GM18508 (cell line): ENCODE measurements around the gene CTDSPL2.
"Not testable (repeated sequence)": the region's sequence is repeated elsewhere in the genome, so short reads cannot be mapped to it uniquely, and the experiment has no call there.

Source experiments
- ATAC-seq: cut with Tn5 transposase; IDR thresholded peaks from one replicate; pipeline ENCODE4 v1.9.1; 2021; ENCODE audit warnings: moderate number of reproducible peaks; ENCODE audit not compliant: insufficient read depth, unreplicated experiment

CTDSPL2 gene

DNA sequence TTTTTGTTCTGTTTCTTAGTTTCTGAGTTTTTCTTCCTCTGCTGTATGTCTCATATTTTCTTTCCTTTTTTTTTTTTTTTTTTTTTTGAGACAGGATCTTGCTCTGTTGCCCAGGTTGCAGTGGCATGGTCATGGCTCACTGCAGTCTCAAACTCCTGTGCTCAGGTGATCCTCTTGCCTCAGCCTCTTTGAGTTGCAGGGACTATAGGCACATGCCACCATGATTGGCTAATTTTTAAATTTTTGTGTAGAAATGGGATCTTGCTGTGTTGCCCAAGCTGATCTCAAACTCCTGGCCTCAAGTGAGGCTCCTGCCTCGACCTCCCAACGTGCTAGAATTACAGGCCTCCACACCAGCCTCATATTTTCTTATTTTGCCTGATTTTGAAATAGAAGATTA, 51.9 kb downstream of the CTDSPL2 start:
- no peak for ATAC-seq

DNA sequence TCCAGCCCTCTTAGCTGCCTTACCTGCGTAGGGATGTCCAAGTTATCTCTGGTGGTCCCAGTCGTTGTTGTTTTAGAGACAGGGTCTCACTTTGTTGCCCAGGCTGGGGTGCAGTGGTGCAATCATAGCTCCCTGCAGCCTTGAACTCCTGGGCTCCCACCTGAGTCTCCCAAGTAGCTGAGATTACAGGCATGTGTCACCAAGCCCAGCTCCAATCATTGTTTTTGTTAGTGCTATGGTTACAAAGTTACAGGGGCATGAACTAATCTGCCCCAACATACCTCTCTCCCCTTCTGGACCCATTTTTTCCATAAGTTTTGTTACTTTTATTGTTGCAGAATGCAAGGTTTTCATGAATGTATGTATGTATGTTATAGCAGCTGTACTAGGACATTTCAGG, 54.7 kb downstream of the CTDSPL2 start:
- ATAC-seq: no peak

DNA sequence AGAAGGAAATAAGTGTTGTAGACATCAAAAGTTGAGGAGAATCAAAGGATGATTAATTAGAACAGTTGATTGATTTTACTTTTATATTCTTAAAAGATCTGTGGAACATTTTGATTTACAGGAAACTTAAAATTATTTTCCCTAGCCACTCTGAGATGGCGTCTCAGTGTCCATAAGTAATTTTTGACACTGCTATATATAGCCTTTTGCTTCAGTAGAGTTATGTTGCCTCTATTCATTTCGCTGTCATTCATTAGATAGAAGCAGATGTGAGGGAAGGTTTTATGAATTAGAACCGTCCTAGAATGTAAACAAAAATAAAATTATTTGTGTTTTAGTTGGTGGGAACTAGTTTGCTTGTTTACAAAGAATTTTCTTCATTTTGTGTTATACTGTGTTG, 58.5 kb downstream of the CTDSPL2 start:
- no peak for ATAC-seq

DNA sequence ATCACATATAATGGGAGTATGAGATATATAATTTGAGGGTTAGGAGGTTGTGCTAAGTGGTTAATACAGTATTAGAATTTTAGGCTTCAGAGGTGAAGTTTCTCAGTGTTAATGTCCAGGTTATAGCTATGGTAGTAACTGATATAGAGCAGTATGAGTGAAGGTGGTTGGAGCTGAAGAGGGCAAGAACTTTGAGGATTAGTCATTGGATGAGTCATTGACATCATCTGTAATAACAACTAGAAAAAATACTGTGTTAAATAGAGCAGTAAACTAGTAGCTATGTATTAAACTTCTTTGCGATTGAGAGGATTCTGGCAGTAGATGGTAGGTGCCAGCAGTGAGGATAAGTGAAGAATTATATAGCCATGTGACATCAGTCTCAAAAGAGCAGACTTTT, 62.0 kb downstream of the CTDSPL2 start:
- no peak for ATAC-seq

DNA sequence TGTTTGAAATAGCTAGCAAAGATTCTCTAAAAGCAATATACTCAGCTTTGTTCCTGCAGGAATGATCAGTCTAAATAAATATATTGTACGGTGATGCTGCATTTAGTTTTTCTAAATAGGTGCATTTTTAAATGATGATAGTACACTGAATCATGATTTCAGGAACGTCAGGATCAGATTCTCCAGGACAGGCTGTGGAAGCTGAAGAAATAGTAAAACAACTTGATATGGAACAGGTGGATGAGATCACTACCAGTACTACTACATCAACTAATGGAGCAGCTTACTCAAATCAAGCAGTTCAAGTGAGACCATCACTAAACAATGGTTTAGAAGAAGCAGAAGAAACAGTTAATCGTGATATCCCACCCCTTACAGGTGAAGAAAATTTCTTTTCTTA, 63.2 kb downstream of the CTDSPL2 start:
- no peak for ATAC-seq

DNA sequence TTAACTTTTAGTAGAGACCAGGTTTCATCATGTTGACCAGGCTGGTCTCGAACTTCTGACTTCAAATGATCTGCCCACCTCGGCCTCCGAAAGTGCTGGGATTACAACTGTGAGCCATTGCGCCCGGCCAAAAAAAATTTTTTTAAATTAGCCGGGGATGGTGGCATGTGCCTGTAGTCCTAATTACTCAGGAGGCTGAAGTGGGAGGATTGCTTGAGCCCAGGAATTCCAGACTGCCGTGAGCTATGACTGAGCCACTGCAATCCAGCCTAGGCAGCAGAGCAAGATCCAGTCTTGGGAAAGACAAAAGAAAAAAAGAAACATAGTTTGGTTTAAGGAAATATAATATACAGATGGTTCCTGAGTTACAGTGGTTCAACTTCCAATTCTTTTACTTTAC, 64.6 kb downstream of the CTDSPL2 start:
- ATAC-seq: no peak

DNA sequence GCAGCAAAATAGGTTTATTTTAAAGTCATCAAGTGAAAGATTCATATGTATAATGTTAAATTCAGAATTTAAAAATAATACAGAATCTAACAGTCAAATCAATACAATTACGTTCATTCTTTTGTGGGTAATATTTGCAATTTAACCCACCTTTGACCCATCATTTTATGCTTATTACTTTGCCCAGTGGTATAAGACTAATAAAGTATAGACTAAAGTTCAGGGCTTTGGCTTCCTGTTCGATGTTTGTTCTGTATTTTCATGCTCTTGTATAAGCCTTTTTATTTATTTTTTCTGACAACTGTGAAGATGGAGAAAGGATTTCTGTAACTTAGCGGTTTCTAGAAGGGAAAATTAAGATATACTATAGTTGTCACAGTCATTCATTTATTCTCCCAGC, 65.2 kb downstream of the CTDSPL2 start:
- ATAC-seq: no peak

DNA sequence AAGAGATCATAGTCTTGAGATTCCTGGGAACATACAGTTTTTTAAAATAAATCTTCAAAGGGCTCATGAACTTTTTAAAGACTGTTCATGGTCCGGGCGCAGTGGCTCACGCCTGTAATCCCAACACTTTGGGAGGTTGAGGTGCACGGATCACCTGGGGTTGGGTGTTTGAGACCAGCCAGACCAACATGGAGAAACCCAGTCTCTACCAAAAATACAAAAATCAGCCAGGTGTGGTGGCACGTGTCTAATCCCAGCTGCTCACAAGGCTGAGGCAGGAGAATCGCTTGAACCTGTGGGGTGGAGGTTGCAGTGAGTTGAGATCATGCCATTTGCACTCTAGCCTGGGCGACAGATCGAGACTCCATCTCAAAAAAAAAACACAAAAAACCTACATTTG, 68.1 kb downstream of the CTDSPL2 start:
- no peak for ATAC-seq

DNA sequence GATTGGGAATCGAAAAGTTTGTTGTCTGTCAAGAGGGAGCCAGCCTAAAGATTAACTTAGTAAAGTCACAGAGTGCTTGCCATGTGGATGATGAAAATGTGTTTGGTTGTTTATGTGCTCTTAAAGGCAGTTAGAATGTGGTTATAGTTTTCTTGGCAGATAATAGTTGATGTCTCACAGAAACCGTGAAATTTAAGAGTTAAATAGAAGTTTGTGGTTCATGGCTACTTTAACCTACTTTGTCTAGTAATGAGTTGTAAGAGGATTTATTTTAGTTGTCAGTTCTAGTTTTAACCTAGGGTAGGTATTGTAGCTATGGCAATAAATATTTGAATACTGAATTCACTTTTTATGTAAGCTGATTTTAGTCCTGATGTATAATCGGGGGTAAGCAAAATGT, 73.1 kb downstream of the CTDSPL2 start:
- no peak for ATAC-seq

DNA sequence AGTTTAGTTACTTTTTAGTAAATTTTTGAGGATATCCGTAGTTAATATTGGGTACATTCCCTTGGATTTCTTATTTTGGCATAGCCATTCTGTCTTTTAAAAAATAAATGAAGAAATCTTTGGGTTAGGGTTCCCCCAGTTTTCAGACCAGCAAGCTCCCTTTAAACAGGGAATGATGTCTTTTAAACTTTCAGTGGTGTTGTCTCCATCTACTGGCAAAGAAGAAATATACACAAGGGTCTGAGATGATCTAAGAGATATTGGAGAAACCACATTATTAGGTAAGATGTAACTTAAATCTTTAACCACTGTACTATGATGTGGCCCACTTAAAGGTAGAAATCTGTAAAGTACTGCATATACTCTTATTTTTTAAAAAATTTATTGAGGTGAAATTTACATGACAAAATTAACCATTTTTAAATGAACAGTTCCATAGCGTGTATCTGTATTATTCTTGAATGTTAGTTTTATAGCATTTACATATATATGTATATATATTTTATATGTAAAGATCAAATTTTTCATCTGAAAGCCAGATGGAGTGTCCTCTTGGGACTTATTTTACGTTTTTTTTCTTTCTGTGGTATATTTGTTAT, 74.4 kb downstream of the CTDSPL2 start:
- ATAC-seq: no peak

DNA sequence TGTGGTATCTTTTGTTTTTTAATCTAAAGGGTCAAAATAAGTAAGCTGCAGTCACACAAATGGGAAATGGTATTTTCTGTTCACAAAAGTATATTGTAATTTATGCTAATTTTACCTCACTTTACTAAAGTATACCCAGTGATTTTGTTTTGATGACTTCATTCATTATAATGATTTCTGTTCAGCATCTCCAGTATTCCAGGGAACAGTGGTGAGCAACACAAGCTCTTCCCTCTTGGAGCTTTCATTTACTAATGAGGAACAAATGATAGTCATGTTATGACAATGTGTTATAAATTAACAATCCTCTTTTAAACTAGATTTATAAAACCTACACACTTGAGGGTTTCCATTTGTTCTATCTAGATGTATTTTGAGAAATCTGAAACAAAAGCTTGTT, 89.0 kb downstream of the CTDSPL2 start:
- ATAC-seq: no peak

DNA sequence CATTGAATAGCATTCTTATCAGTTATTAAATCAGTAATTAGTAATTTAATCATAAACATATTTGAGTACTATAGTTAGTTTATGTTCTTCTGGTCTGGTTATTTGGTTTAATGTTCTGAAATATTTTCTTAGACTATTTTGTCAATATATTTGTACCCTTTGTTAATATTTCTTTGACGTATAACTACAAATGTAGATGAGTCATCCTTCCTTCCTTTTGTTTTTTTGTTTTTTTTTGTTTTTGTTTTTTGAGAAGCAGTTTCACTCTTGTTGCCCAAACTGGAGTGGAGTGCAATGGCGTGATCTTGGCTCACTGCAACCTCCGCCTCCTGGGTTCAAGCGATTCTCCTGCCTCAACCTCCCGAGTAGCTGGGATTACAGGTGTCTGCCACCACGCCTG, 92.1 kb downstream of the CTDSPL2 start:
- no peak for ATAC-seq

DNA sequence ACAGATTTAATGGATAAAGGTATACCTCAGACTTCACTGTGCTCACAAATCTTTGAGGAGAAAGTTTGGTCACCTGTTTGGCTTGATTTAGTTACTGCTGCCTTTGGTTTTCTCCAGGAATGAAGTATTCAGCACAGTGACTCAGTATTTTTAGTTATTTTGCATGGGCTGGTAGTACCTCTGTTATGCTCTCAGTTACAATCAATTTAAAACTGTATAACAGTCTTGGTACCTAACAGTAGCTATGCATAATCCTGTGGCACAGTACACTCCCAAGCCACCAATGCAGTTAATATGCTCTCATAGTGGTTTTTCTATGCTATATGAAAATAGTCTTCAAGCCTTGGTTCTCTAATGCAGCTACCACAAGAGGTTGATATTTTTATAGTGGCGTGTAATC, 97.6 kb downstream of the CTDSPL2 start:
- ATAC-seq: no peak

DNA sequence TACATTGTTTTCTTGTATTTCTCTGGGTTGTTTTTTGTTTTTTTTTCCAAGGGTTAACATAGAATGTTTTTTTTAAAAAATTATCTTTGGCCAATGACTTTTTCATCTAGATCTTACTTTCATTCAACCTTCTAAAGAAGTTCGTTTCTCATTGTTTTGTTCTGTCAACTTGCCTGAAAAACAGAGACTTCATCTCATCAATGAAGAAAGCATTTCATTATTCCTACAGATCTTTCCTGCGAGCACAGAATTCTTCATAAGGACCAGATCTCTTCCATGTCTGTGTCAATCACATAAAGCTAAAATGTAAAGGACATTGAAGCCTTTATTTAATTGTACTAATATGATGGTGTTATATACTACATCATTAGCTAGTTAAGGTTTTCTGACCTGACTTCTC, 99.8 kb downstream of the CTDSPL2 start:
- ATAC-seq: no peak

DNA sequence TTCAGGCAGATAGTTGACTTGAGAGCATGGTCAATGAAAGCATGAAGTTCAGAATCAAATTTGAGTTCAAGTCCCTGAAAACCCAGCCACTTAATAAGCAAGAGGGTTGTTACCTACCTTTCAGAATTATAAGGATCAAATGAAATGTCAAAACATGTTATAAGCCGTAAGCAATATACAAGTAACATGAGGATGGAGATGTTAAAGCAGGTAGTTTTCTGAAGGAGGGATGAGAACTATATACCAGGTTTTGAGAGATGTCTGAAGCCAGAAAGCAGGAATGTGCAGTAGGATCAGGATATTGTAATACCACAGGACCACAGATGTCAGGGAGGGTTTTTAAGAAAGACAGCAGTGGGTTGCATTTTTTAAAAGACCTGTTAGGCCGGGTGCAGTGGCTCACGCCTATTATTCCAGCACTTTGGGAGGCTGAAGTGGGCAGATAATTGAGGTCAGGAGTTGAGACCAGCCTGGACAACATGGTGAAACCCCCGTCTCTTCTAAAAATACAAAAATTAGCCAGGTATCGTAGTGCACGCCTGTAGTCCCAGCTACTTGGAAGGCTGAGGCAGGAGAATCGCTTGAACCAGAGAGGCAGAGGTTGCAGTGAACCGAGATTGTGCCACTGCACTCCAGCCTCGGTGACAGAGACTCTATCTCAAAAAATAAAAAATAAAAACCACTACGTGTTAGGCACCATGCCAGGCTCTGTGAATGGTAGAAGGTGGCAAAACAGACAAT, 102.6 kb downstream of the CTDSPL2 start:
- ATAC-seq: no peak

DNA sequence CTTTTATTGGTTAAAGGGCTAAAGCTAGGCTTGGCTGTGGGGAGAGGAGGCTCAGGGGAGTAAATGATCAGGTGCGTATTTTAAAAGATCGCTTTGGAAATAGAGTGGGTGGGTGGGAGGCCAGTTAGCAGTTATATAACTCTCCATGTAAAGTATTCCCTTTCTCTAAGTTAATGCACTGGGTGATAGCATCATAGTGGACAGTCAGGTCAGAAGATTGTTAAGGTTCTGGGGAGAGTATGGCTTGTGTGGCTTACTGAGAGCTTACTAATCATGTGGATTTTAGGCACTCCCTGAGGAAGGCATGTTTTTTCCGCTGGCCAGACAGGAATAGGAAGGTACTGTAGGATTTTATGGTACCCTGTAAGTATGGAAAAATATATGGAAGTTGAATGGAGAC, 103.2 kb downstream of the CTDSPL2 start:
- ATAC-seq: no peak

DNA sequence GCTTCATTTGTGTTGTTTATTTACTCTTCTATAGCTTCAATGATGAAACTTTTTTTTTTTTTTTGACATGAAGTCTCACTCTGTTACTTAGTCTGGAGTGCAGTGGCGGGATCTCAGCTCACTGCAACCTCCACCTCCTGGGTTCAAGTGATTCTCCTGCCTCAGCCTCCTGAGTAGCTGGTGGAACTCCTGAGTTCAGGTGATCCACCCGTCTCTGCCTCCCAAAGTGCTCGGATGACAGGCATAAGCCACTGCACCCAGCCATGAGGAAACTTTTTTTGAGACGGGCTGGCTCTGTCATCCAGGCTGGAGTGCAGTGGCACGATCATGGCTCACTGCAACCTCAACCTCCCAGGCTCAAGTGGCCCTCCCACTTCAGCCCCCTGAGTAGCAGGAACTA, 104.8 kb downstream of the CTDSPL2 start:
- not testable (repeated sequence) for ATAC-seq

DNA sequence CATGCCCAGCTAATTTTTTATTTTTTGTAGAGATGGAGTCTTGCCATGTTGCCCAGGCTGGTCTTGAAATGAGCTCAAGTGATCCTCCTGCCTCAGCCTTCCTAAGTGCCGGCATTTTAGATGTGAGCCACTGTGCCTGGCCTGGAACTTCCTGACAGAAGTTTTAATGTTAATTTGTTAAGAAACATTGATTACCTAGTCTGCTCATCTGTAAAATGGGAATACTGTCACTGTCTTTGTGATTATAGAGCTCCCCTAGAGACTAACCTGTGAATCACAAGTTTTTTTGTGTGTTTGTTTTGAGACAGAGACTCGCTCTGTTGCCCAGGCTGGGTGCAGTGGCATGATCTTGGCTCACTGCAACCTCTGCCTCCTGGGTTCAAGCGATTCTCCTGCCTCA, 105.3 kb downstream of the CTDSPL2 start:
- no peak for ATAC-seq

DNA sequence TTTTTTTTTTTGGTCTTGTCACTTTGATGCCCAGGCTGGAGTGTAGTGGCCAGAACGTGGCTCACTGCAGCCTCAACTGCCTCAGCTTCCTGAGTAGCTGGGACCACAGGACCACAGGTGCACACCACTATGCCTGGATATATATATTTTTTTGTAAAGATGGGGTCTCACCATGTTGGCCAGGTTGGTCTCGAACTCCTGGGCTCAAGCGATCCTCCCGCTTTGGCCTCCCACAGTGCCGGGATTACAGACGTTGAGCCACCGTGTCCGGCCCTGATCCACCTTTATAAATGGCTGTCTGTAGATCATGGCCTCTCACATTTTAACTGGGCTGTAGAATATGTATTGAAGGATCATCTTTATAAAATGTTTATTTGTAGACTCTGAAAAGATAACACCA, 107.7 kb downstream of the CTDSPL2 start:
- no peak for ATAC-seq

DNA sequence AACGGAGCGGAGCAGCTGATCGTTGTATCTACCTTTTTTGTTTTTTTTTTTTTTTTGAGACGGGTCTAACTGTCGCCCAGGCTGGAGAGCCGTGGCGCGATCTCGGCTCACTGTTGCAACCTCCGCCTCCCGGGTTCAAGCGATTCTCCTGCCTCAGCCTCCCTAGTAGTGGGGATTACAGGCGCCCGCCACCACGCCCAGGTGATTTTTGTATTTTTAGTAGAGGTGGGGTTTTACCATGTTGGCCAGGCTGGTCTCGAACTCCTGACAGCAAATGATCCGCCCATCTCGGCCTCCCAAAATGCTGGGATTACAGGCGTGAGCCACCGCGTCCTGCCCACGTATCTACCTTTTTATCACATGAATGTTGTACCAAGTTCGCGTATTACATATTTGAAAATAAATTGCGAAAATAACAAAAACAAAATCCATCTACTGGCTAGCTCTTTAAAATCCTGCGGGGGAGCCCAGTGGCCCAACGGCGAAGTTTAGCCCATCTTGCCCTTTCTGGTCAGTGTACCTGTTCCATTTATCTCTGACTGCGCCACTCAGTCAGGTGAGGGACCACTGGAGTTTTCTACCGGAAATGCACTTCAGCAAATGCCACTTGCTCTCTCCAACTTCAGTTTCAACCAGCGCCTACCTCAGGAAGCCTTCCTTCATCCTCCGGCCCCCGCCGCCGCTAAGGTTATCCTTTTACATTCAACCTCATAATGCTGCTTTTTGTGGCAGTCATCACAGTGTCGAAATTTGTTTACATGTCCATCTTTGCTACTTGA, 108.3 kb downstream of the CTDSPL2 start:
- no peak for ATAC-seq

DNA sequence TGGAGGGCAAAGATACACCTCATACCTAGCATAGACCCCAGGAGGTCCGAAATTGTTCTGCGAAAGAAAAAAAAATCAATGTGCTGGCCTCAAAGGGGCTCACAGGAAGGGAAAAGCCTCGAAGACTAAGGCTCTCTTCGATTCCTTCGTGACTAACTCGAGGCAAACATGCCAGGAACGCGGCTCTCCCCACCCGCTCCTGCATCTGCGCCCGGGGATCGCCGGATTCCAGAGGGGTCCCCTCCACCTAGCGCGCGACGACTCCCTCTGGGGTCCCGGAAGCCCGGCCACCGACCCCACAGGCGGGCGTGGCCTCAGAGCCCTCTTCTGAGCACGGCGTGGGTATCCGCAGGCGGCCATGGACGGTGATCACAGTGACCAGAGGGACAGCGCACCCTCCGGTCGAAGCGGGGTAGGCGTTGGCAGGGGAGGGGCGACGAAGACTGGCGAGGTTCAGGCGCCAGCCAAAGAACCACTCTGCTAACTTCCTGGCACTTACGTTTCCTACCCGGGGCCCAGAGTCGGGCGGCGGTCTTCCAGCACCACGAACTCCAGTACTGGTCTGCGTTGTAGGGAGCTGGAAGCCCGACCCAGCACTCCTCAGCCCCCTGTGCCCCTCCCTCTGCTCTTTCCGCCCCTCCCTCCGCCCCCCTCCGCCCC, 109.0 kb downstream of the CTDSPL2 start:
- ATAC-seq: peak; percentile 55
